K562 (cell line): ENCODE results near the gene BRWD1. TPM values are rescaled to one million over a fixed set of nuclear protein-coding genes. Genes with fewer than 3 reads are reported as not detected.

Source experiments
- ATAC-seq: fragments of 200-7000 bp; cut with Tn5 transposase; 3 replicates; pipeline ENCODE4 v1.9.1; 2020; ENCODE audit warnings: moderate library complexity
- BruUV-seq: library from RNA; stranded (reverse); fragments of 400-500 nt; replicated peaks from 2 replicates; lab custom pipeline; 2021; lab: Mats Ljungman, UMichigan
- CTCF ChIA-PET: fragments of 300-600 bp; formaldehyde crosslinking; extraction: SDS; loops from one replicate; lab custom pipeline; 2021; ENCODE audit warnings: low intra/inter-chr PET ratio; lab: Yijun Ruan, JAX
- POLR2A ChIA-PET: fragments of 300-600, 350-650 bp; sonication (Branson Sonifier 250); formaldehyde crosslinking; extraction: SDS; loops from one replicate; lab custom pipeline; 2021; ENCODE audit warnings: antibody characterized with exemption, inconsistent platforms; lab: Yijun Ruan, JAX
- DNase-seq, 4 experiments: peaks; one replicate each; pipeline versions ENCODE4 v3.0.0 to v3.0.0-alpha.2; 2011 to 2018; ENCODE audit warnings: low spot score in 3 of 4, mixed read lengths in 3 of 4; ENCODE audit errors: extremely low read depth in 1 of 4
- FAIRE-seq: peaks from 2 replicates; lab custom pipeline; 2011; peaks lifted over from hg19 to GRCh38; lab: Jason Lieb, UNC
- H2AFZ ChIP-seq: 2 replicates; pipeline ENCODE4 v1.6.0; 2011; ENCODE audit warnings: low read depth, low read length, control low read depth, inconsistent platforms
- H3K27ac ChIP-seq: fragments of 200-600 bp; 3 replicates; pipeline ENCODE4 v1.8.0; 2011; ENCODE audit warnings: low read depth, mild to moderate bottlenecking, control low read depth, inconsistent platforms, low read length, moderate library complexity, mixed read lengths; ENCODE audit errors: extremely low read depth
- H3K27me3 ChIP-seq, 2 experiments: fragments of 300-600 bp in 1 of 2; 2 replicates in 1 of 2; 3 replicates in 1 of 2; pipeline versions ENCODE4 v1.6.0 to v1.8.0; 2011; ENCODE audit warnings: inconsistent platforms in 2 of 2, low read length in 2 of 2, mild to moderate bottlenecking in 1 of 2, mixed read lengths in 1 of 2, moderate library complexity in 1 of 2; ENCODE audit not compliant: control insufficient read depth in 2 of 2, insufficient read depth in 2 of 2
- H3K36me3 ChIP-seq: fragments of 300-600 bp; 3 replicates; pipeline ENCODE4 v1.8.0; 2011; ENCODE audit warnings: mild to moderate bottlenecking, low read length, inconsistent platforms; ENCODE audit not compliant: control insufficient read depth, insufficient read depth
- H3K4me1 ChIP-seq, 2 experiments: fragments of 200-600 bp in 1 of 2; replicated peaks in 1 of 2; 2 replicates in 1 of 2; 3 replicates in 1 of 2; pipeline versions ENCODE4 v1.5.1 to v1.8.0; 2011; ENCODE audit warnings: inconsistent platforms in 2 of 2, low read length in 2 of 2, mild to moderate bottlenecking in 1 of 2, mixed read lengths in 1 of 2, moderate library complexity in 1 of 2; ENCODE audit not compliant: control insufficient read depth in 2 of 2, insufficient read depth in 2 of 2
- H3K4me2 ChIP-seq: 2 replicates; pipeline ENCODE4 v1.6.1; 2011; ENCODE audit warnings: low read length, control low read depth, inconsistent platforms, mixed read lengths; ENCODE audit not compliant: insufficient read depth
- H3K4me3 ChIP-seq: fragments of 200-600 bp; sonication (generic), shearing (Covaris generic); 2 replicates; pipeline ENCODE4 v1.5.1; 2016; ENCODE audit warnings: control low read depth, inconsistent platforms
- H3K79me2 ChIP-seq: fragments of 200-600 bp; 3 replicates; pipeline ENCODE4 v1.8.0; 2011; ENCODE audit warnings: low read length, inconsistent platforms; ENCODE audit not compliant: control insufficient read depth, insufficient read depth
- H3K9ac ChIP-seq, 2 experiments: 2 replicates each; pipeline versions ENCODE4 v1.6.0 to v1.6.1; 2011; ENCODE audit warnings: low read depth in 2 of 2, low read length in 2 of 2, control low read depth in 1 of 2, inconsistent platforms in 1 of 2, mild to moderate bottlenecking in 1 of 2, mixed read lengths in 1 of 2; ENCODE audit not compliant: insufficient read depth in 1 of 2
- H3K9me1 ChIP-seq: one replicate; pipeline ENCODE4 v1.6.0; 2011; ENCODE audit warnings: inconsistent platforms, mild to moderate bottlenecking, low read length, moderate library complexity; ENCODE audit not compliant: control insufficient read depth, insufficient read depth
- H3K9me3 ChIP-seq: replicated peaks from 2 replicates; pipeline ENCODE4 v1.5.1; 2011; ENCODE audit warnings: low read depth, low read length, inconsistent platforms; ENCODE audit not compliant: control insufficient read depth, insufficient read depth
- H4K20me1 ChIP-seq: replicated peaks from 2 replicates; pipeline ENCODE4 v1.6.1; 2011; ENCODE audit warnings: low read length, inconsistent platforms, mixed read lengths; ENCODE audit not compliant: control insufficient read depth, insufficient read depth
- ETS2 ChIP-seq: IDR thresholded peaks from 2 replicates; pipeline ENCODE4 v1.6.1; 2016; ENCODE audit warnings: borderline replicate concordance, missing genetic modification characterization, mild to moderate bottlenecking, moderate library complexity, missing compliant biosample characterization; ENCODE audit not compliant: poor library complexity, severe bottlenecking
- POLR2A ChIP-seq: fragments of 450-650 bp; conservative IDR thresholded peaks from 2 replicates; pipeline ENCODE4 v1.6.1; 2016
- SREBF2 ChIP-seq: sonication (generic); formaldehyde crosslinking; IDR thresholded peaks from 2 replicates; pipeline ENCODE4 v1.4.0; 2020; ENCODE audit warnings: mild to moderate bottlenecking, missing genetic modification reagents
- TAL1 ChIP-seq: fragments of 450-650 bp; IDR thresholded peaks from 2 replicates; pipeline ENCODE4 v1.6.1; 2016; ENCODE audit warnings: mild to moderate bottlenecking
- ZNF24 ChIP-seq: fragments of 450-650 bp; IDR thresholded peaks from 2 replicates; pipeline ENCODE4 v1.6.1; 2016
- ZNF57 ChIP-seq: fragments of 450-650 bp; formaldehyde crosslinking; IDR thresholded peaks from 2 replicates; pipeline ENCODE4 v1.4.0; 2020; ENCODE audit warnings: mild to moderate bottlenecking, moderate library complexity
- ZNF717 ChIP-seq: fragments of 250-450 bp; sonication (Bioruptor Pico); IDR thresholded peaks from 2 replicates; pipeline ENCODE4 v1.5.0; 2021
- WGBS: fragments of 100-300 bp; shearing (Covaris generic); methylation state at CpG from one replicate; pipeline ENCODE4 v1.1.6; 2016; ENCODE audit warnings: low coverage, mixed read lengths; ENCODE audit not compliant: insufficient coverage; ENCODE audit errors: missing lambda C conversion rate; 5-methylcytosine and 5-hydroxymethylcytosine counted together
- in situ Hi-C: fragments of 300-500 bp; cut with MboI; formaldehyde crosslinking; loops from 4 replicates; pipeline ENCODE4 v1.15.0; 2018; ENCODE audit warnings: inconsistent platforms, mixed read lengths
- intact Hi-C: fragments of 100-400 bp; cut with micrococcal nuclease; formaldehyde crosslinking; loops from 2 replicates; pipeline ENCODE4 v1.14.2; 2022
- polyA plus RNA-seq, 8 experiments: library from polyadenylated mRNA; depleted of rRNA in 4 of 8; stranded (reverse) in 5 of 8; unstranded in 3 of 8; fragments of >200 nt; fragmentation: Nextera tagmentation in 2 of 8; fragmentation: Illumina TruSeq in 1 of 8; extraction: Ambion mirVana in 2 of 8; extraction: Trizol in 1 of 8; gene quantifications; 2 replicates each; pipeline versions ENCODE4 v1.2.1 to v1.2.3, GENCODE V29; 2011 to 2014; ENCODE audit warnings: inconsistent platforms in 1 of 8, missing spikeins in 1 of 8
- total RNA-seq, 7 experiments: library from RNA; depleted of rRNA in 6 of 7; stranded (reverse); fragments of >200 nt in 6 of 7; fragmentation: Illumina TruSeq in 2 of 7; extraction: Trizol in 2 of 7; gene quantifications; 2 replicates each; pipeline versions ENCODE4 v1.2.1 to v1.2.3, GENCODE V29; 2011 to 2021; ENCODE audit warnings: low replicate concordance in 1 of 7
- TF ChIP-seq, protein P1 (sequence below): fragments of 450-650 bp; IDR thresholded peaks from 2 replicates; pipeline ENCODE4 v1.6.1; 2016; ENCODE audit warnings: mild to moderate bottlenecking

Gene BRWD1
- total and polyA plus RNA-seq, 9 of the 15 experiments (the other 6 are each of a cell fraction or from before 2014, with no cell fraction given), result 10.1 to 60.2 (median 34.1) TPM

DNA sequence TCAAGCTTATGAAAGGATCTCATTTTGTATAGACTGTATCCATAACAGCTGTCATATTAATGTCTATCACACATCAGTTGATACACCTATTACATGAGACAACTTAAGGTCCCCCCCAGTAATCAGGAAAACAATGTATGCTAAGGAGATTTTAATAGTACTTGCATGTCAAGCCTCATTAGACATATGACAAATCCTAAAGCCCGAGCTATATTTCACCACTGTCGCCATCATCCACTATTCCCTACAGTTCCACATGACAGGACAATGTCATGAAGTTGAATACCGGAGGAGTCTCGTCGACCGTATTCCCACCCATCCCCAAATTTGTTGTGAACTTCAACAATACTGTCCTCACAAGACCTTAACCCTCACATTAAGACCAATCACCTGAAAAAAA, 32.0 kb upstream of the BRWD1 start:
- peaks cover 68% of the 10 kb centered on the region for H3K36me3 ChIP-seq
- H3K4me3 ChIP-seq, result no peak overlapping the region
- ATAC-seq (no peak), FAIRE-seq (no peak), DNase-seq (no peak)
- H4K20me1 ChIP-seq, result peaks cover 11% of the 10 kb centered on the region
- BruUV-seq, result no TSS peak
- peaks cover 56% of the 10 kb centered on the region for H3K79me2 ChIP-seq
- peak; percentile 26; the same call in 1 of the 2 replicates for TF ChIP-seq POLR2A
- TF ChIP-seq TAL1, result no peak
- no peak for TF ChIP-seq ETS2
- TF ChIP-seq SREBF2 (CRISPR knock-in tag), result no peak
- TF ChIP-seq ZNF717 (CRISPR knock-in tag), result no peak
- TF ChIP-seq ZNF57, result 0 out of 2 replicates have a peak, but pooled peaks have one; percentile 43
- TF ChIP-seq, protein P1, sequence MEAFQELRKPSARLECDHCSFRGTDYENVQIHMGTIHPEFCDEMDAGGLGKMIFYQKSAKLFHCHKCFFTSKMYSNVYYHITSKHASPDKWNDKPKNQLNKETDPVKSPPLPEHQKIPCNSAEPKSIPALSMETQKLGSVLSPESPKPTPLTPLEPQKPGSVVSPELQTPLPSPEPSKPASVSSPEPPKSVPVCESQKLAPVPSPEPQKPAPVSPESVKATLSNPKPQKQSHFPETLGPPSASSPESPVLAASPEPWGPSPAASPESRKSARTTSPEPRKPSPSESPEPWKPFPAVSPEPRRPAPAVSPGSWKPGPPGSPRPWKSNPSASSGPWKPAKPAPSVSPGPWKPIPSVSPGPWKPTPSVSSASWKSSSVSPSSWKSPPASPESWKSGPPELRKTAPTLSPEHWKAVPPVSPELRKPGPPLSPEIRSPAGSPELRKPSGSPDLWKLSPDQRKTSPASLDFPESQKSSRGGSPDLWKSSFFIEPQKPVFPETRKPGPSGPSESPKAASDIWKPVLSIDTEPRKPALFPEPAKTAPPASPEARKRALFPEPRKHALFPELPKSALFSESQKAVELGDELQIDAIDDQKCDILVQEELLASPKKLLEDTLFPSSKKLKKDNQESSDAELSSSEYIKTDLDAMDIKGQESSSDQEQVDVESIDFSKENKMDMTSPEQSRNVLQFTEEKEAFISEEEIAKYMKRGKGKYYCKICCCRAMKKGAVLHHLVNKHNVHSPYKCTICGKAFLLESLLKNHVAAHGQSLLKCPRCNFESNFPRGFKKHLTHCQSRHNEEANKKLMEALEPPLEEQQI, result no peak
- TF ChIP-seq ZNF24, result no peak
- CTCF ChIA-PET, result no interaction called here
- WGBS, result 94% methylated on average over 6 of the region's 6 CpGs
- intact Hi-C loops (no loop called here), in situ Hi-C loops (no loop called here)
- H3K9me3 ChIP-seq, result no peaks in the 10 kb centered on the region
- 0 out of 4 replicates have a peak overlapping the region, but pooled peaks of 1 of the 2 experiments have one; percentile 3 for H3K9ac ChIP-seq
- no peak overlapping the region for H2AFZ ChIP-seq
- peaks cover 7% of the 10 kb centered on the region for H3K9me1 ChIP-seq
- POLR2A ChIA-PET, result interaction anchor here (0.6 to 7.7 kb wide), 8 partner anchors 9 to 42 kb away, joined by 3 to 73 read pairs (median 3); partner anchors contain the start of gene BRWD1
- peaks cover 0 to 20% of the 10 kb centered on the region in 2 experiments; a peak in 3 of 5 replicates for H3K4me1 ChIP-seq
- no peak overlapping the region for H3K27ac ChIP-seq
- peak overlapping the region; percentile 30 for H3K4me2 ChIP-seq
- H3K27me3 ChIP-seq, result no peaks in the 10 kb centered on the region
